HG03354 (cell line): Measurements from ENCODE around the gene ST8SIA6.

Experiments
- ATAC-seq: cut with Tn5 transposase; IDR thresholded peaks from one replicate; pipeline ENCODE4 v1.9.1; 2021; ENCODE audit warnings: mild to moderate bottlenecking; ENCODE audit not compliant: unreplicated experiment, poor library complexity, severe bottlenecking

Gene ST8SIA6

DNA sequence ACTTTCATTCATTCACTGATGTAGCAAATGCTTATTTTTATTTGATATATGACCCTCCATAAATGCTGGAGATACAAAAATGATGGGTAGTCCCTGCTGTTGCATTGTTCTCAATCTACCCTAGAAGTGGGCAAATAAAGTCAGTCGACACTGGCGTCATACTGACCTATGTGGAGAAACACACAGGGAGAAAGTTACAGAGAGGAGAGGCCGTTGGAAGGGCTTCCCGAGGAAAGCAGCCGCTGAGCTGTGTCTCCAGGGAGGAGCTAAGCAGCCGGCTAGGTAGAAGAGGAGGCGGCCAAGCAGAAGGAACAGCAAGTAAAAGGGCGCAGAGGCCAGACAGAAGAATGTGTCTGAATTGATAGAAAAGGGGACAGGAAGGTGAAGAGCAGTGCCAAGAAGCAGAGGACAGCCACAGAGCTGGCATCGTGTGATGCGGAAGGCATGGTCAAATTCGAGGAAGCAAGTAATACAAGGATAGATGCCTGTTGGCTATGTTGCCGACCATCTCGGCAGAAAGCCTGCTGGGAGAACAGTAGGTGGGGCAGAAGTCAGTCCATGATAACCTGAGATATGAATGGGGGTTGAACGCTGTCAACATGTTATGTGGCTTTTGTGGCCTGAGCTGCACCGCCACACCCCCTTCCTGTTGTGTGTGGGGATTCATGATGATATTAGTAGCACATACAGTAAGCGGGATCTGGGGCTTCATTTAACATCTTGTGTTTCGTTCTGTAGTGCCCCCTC lies 25.9 kb downstream of the ST8SIA6 start:
- no peak for ATAC-seq

- ATAC-seq = no peak
These were observed 26.6 kb downstream of the ST8SIA6 start for GRCh38 chr10:17427666-17428350.

DNA sequence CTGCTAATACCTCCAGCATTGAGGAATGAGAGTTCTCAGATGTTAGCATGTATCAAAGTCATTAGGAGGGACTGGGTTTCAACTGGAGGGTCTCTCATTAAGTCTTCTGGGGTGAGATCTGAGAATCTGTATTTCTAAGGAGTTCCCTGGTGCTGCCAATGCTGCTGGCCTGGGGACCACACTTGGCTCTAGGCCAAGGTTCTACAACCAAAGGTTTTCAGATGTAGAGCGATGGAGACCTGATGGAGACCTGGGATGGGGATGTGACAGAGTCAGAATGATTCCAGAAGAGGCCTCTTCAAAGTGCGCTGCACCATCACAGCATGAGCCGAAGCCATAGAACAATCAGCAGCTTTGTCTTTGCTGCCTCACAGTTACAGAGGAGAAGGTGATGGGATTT lies 27.2 kb downstream of the ST8SIA6 start:
- ATAC-seq = no peak

DNA sequence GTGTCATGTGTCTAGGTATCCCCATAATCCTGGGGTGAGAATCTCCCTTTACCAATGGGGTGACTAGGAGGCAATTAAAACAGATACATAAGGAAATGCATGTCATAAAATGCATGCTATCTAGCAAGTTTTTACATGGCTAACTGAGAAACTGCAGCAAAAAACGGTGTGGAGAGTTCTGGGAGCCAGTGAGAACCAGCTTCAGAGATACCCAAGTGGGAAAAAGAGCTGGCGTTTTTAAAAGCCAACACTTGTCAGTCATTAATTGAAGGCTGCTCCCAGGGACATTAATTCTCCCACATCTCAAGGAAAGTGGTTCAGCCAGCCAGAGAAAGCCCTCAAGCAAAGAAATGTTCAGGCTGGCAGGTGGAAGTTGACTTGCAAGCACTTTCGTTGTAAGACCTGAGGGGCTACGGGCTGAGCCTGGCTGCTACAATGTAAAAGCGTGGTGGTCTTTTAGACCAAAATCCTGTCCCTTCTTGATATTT lies 28.1 kb downstream of the ST8SIA6 start:
- ATAC-seq = no peak

- ATAC-seq = no peak
These were observed 28.7 kb downstream of the ST8SIA6 start for GRCh38 chr10:17425584-17426262.

GRCh38 chr10:17423632-17424186 lies 30.7 kb downstream of the ST8SIA6 start:
- no peak for ATAC-seq

GRCh38 chr10:17422931-17423330 lies 31.5 kb downstream of the ST8SIA6 start:
- no peak for ATAC-seq

DNA sequence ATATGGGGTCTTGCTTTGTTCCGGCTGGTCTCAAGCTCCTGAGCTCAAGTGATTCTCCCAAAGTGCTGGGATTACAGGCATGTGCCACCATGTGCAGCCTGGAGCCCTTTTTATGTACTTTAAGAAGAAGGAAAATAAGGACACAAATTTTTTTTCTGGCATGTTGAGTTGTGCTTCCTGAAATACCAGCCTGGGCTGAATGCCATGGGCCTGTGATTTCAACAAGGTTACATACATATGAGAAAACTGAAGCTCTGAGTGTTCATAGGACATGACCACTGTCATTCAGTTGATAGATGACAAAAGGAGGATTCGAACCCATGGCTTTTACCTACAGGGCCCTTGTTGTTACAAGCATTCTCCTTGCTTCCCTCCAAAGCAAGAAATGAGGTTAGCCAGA lies 36.1 kb downstream of the ST8SIA6 start:
- ATAC-seq = no peak

GRCh38 chr10:17416442-17417211 lies 37.8 kb downstream of the ST8SIA6 start:
- ATAC-seq = no peak

DNA sequence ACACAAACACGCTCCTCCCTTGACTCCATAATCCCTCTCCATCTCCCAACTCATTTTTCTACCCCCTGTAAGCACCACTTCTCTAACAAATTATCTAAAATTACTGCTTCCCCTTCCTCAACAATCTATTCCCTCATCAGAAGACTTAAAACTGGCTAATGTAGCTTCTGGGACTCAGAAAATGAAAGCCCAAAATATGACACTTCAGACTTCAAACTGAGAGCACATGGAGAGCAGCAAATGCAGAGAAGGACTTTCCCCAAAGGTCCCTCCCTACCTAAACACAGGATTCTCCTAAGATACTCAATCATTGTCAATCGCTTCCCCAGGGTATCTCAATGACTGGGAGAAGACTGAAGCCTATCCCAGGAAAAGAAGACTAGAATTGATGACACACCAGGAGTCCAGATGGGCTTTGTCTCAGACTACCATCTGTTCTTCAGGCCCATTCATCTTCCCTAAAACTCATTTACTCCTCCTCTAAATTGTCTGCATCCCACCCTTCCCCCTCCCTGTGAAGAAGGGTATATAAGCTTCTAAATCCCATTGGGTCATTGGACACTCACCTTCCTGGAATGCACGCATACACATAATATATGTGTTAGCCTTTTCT lies 39.2 kb downstream of the ST8SIA6 start:
- no peak for ATAC-seq

- ATAC-seq = no peak
These were observed 39.9 kb downstream of the ST8SIA6 start for GRCh38 chr10:17414484-17414883.

DNA sequence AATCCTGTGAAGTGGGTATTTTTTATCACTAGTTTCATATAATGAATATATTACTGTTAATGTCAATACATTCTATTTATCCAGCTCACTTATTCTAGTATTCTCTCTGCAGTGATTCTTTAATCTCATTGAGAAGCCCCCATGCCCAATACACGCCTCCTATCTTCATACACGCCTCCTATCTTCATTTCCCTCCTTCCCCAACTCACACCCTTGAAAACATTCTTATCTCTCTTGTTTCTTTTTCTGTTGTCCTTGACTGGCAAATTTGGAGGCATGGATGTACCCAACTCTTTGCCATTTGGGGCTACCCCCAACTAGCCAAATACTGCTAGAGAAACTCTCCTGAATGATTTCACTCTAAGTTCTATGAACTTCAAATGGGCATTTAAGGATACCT lies 40.5 kb downstream of the ST8SIA6 start:
- no peak for ATAC-seq

GRCh38 chr10:17412323-17412722 lies 42.1 kb downstream of the ST8SIA6 start:
- ATAC-seq = no peak

- no peak for ATAC-seq
These were observed 43.5 kb downstream of the ST8SIA6 start for GRCh38 chr10:17410907-17411306.

- ATAC-seq = peak; percentile 61
These were observed 45.1 kb downstream of the ST8SIA6 start for GRCh38 chr10:17409170-17409733.

GRCh38 chr10:17407047-17407446 lies 47.3 kb downstream of the ST8SIA6 start:
- ATAC-seq = no peak

- ATAC-seq = no peak
These were observed 48.2 kb downstream of the ST8SIA6 start for GRCh38 chr10:17406036-17406834.

GRCh38 chr10:17403161-17403560 lies 51.2 kb downstream of the ST8SIA6 start:
- ATAC-seq = no peak
